H1 (cell line): ENCODE data around the gene CCNK. TPM values are rescaled to one million over a fixed set of nuclear protein-coding genes. Genes with fewer than 3 reads are reported as not detected.

Source experiments
- BACH1 ChIP-seq: IDR thresholded peaks from 2 replicates; pipeline ENCODE4 v1.6.1; 2012; ENCODE audit warnings: low read length, improper control_type of control experiment
- BCL11A ChIP-seq, 2 experiments: IDR thresholded peaks; one replicate each; pipeline ENCODE4 v1.6.1; 2011; ENCODE audit warnings: low read depth in 2 of 2, low read length in 2 of 2, mild to moderate bottlenecking in 2 of 2
- CBX5 ChIP-seq: fragments of 300-800, 300-1000 bp; sonication (generic); IDR thresholded peaks from 2 replicates; pipeline ENCODE4 v1.7.1; 2016; ENCODE audit warnings: antibody characterized with exemption, low read length, low read depth
- CHD7 ChIP-seq: fragments of 300-600 bp; sonication (generic); IDR thresholded peaks from 2 replicates; pipeline ENCODE4 v1.7.1; 2012; ENCODE audit warnings: low read length, moderate library complexity, mild to moderate bottlenecking, inconsistent platforms; ENCODE audit not compliant: insufficient replicate concordance
- CREB1 ChIP-seq: IDR thresholded peaks from 2 replicates; pipeline ENCODE4 v1.6.1; 2012; ENCODE audit warnings: inconsistent platforms
- CTBP2 ChIP-seq: IDR thresholded peaks from 2 replicates; pipeline ENCODE4 v1.7.0; 2011; ENCODE audit warnings: borderline replicate concordance, mild to moderate bottlenecking, moderate library complexity, mixed read lengths, low read length; ENCODE audit not compliant: insufficient read depth, insufficient read length
- MAFK ChIP-seq: IDR thresholded peaks from 2 replicates; pipeline ENCODE4 v1.6.1; 2012; ENCODE audit warnings: low read depth, mild to moderate bottlenecking, improper control_type of control experiment, low read length
- NRF1 ChIP-seq: IDR thresholded peaks from 2 replicates; pipeline ENCODE4 v1.6.1; 2011; ENCODE audit warnings: mild to moderate bottlenecking, low read depth, low read length, improper control_type of control experiment
- PHF8 ChIP-seq: fragments of 200-600 bp; sonication (generic); conservative IDR thresholded peaks from 2 replicates; pipeline ENCODE4 v1.7.1; 2012; ENCODE audit warnings: low read depth, mild to moderate bottlenecking, inconsistent platforms, low read length, moderate library complexity
- RNF2 ChIP-seq: fragments of 200-900, 300-1000 bp; sonication (generic); IDR thresholded peaks from 2 replicates; pipeline ENCODE4 v1.7.1; 2016; ENCODE audit warnings: borderline replicate concordance, low read depth, mild to moderate bottlenecking, antibody characterized with exemption, low read length; ENCODE audit not compliant: poor library complexity, severe bottlenecking; ENCODE audit errors: missing control alignments
- SUZ12 ChIP-seq: fragments of 200-600 bp; sonication (generic); IDR thresholded peaks from 2 replicates; pipeline ENCODE4 v1.6.1; 2012; ENCODE audit warnings: mild to moderate bottlenecking, inconsistent platforms, low read length, moderate library complexity, mixed read lengths
- ZNF274 ChIP-seq: IDR thresholded peaks from 2 replicates; pipeline ENCODE4 v1.7.0; 2012; ENCODE audit warnings: low read length, borderline replicate concordance; ENCODE audit errors: extremely low read depth
- polyA plus RNA-seq, 7 experiments: library from polyadenylated mRNA; depleted of rRNA in 3 of 7; stranded (reverse) in 5 of 7; unstranded in 2 of 7; fragments of >200 nt in 5 of 7; fragments of 200-250 nt in 2 of 7; gene quantifications; 1 replicate in 5 of 7; 2 replicates in 1 of 7; 4 replicates in 1 of 7; pipeline versions ENCODE4 v1.2.1 to v1.2.3, GENCODE V29; 2011 to 2013; ENCODE audit warnings: missing spikeins in 2 of 7, mixed read lengths in 2 of 7
- total RNA-seq: library from RNA; stranded (reverse); fragmentation: NEBNext Ultra II Directional; extraction: Animal tissue kit (Norgen Biotek cat#: 25700); gene quantifications from 2 replicates; pipeline ENCODE4 v1.2.1, GENCODE V29; 2021

CCNK gene
- total and polyA plus RNA-seq, 2 of the 8 experiments (the other 6 are each of a cell fraction or from before 2014, with no cell fraction given), result 10.7 to 82.7 TPM

- no peak for TF ChIP-seq CHD7
- no peak for TF ChIP-seq MAFK
- no peak for TF ChIP-seq ZNF274
- TF ChIP-seq CREB1, result no peak
- TF ChIP-seq NRF1, result no peak
- no peak for TF ChIP-seq CBX5
- TF ChIP-seq PHF8, result no peak
- no peak for TF ChIP-seq CTBP2
- TF ChIP-seq RNF2, result no peak
- no peak for TF ChIP-seq BCL11A (IDR thresholded peaks at IDR 0.05; ENCODE audit: low read depth in 2 of 2, low read length in 2 of 2)
- TF ChIP-seq BACH1, result no peak
- no peak for TF ChIP-seq SUZ12
Measured at GRCh38 chr14:99522025-99522401, 40.8 kb downstream of the CCNK start (continued).
